Measurements from ENCODE around the gene FIGNL1. TPM values are rescaled to one million over a fixed set of nuclear protein-coding genes. Genes with fewer than 3 reads are reported as not detected.

The FIGNL1 gene
- total and polyA plus RNA-seq, 2 of the 4 experiments (the other 2 are of a cell fraction) = 8.2 to 27.1 TPM

DNA sequence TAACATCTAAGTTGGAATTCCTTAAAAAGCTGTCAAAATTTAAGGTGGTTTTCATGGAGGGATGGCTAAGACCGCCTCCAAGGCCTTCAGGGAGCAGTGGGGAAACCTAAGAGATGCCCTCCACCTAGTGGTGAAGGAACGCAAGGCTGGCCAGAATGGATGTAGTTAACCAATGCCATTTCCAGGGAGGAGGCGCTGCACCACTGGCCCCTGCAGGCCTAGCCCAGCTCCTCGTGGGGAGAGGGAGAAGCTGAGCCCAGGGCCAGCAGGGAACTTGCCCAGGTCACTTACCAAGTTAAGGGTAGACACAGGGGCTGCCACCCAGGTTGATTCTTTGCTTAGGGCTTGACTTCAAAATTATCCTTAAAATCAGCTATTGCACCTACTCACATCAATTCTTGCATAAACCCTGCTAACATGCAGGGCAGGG is 32.0 kb downstream of the FIGNL1 start:
- no peaks in the 10 kb centered on the region for H3K9me3 ChIP-seq (ENCODE audit: control insufficient read depth, insufficient read depth, low read length)
- WGBS, 2 experiments (ENCODE audit: extremely low coverage in 2 of 2, insufficient read length in 1 of 2) = 0% methylated on average over 2 of the region's 4 CpGs; no CpG with 5 or more reads in 1 of the 2 experiments
- DNase-seq = peak; percentile 75
- H3K4ac ChIP-seq (ENCODE audit: low read depth, low read length) = no peak overlapping the region
- CTCF ChIA-PET = interaction anchor here (0.6 to 1.7 kb wide), 8 partner anchors 9 to 743 kb away, joined by 3 to 8 read pairs (median 4); no protein-coding TSS in a partner anchor
- H2AK5ac ChIP-seq (ENCODE audit: low read depth, low read length) = no peak overlapping the region
- no peak overlapping the region for H3K18ac ChIP-seq (ENCODE audit: low read depth, low read length)
- H4K5ac ChIP-seq (ENCODE audit: low read depth, low read length) = no peak overlapping the region
- intact Hi-C loops (cut with micrococcal nuclease) = loop anchor here (1.0 kb wide), 2 partner anchors 276 to 326 kb away; no protein-coding TSS in a partner anchor
- dilution Hi-C loops (cut with HindIII; ENCODE audit: low sequenced_read_pairs, unreplicated experiment) = no loop called here
- no peaks in the 10 kb centered on the region for H3K4me1 ChIP-seq (ENCODE audit: control insufficient read depth, insufficient read depth, low read length)
- no peak overlapping the region for H2AK9ac ChIP-seq (replicated peaks; ENCODE audit: low read depth, low read length, poor library complexity)
- H3K4me2 ChIP-seq (ENCODE audit: low read depth, low read length) = no peak overlapping the region
- no peaks in the 10 kb centered on the region for H3K36me3 ChIP-seq (ENCODE audit: control insufficient read depth, insufficient read depth, low read length)
- no peak overlapping the region for H2BK5ac ChIP-seq (ENCODE audit: low read depth, low read length, poor library complexity, severe bottlenecking)
- H3K56ac ChIP-seq (ENCODE audit: extremely low read depth, insufficient read depth, low read length) = no peak overlapping the region
- no peak overlapping the region for H3K14ac ChIP-seq (replicated peaks; ENCODE audit: low read depth, low read length)
- POLR2A ChIA-PET (ENCODE audit: unreplicated experiment) = no interaction called here
- peak overlapping the region; percentile 44 for H2AFZ ChIP-seq (replicated peaks; ENCODE audit: low read length, poor library complexity)
- in situ Hi-C loops (cut with MboI; ENCODE audit: low sequenced_read_pairs) = no loop called here
- H3K23ac ChIP-seq (ENCODE audit: low read depth, low read length) = no peak overlapping the region
- peak; percentile 100 for ATAC-seq (ENCODE audit: low read depth)
- H2BK15ac ChIP-seq (ENCODE audit: low read depth, low read length) = no peak overlapping the region
- H3K9ac ChIP-seq (ENCODE audit: low read depth, low read length) = no peak overlapping the region
- H4K91ac ChIP-seq (ENCODE audit: insufficient read depth, low read depth, low read length) = no peak overlapping the region
- H3K4me3 ChIP-seq (ENCODE audit: insufficient read depth, low read depth, low read length) = no peak overlapping the region
- no peak overlapping the region for H4K8ac ChIP-seq (ENCODE audit: low read depth in 2 of 2, low read length in 2 of 2)
- H3K27ac ChIP-seq (ENCODE audit: insufficient read depth, low read length) = no peak overlapping the region
- H3K27me3 ChIP-seq (ENCODE audit: control insufficient read depth, insufficient read depth, low read length) = peaks cover 3% of the 10 kb centered on the region
- H3K9me1 ChIP-seq (ENCODE audit: insufficient read depth, low read length) = no peaks in the 10 kb centered on the region
- no peak overlapping the region for H2BK120ac ChIP-seq (ENCODE audit: low read depth, low read length)
- no peak for TF ChIP-seq POLR2A (IDR thresholded peaks at IDR 0.05; ENCODE audit: low read depth, low read length)
- TF ChIP-seq RFX5 (IDR thresholded peaks at IDR 0.05; ENCODE audit: low read depth, low read length) = no peak
- no peak for TF ChIP-seq RCOR1 (IDR thresholded peaks at IDR 0.05; ENCODE audit: insufficient replicate concordance, low read length)
- no peak for TF ChIP-seq MAFK (IDR thresholded peaks at IDR 0.05; ENCODE audit: low read depth, low read length)
- TF ChIP-seq USF2 (IDR thresholded peaks at IDR 0.05; ENCODE audit: low read depth, low read length) = no peak
- no peak for TF ChIP-seq BHLHE40 (IDR thresholded peaks at IDR 0.05; ENCODE audit: low read depth, low read length)
- no peak for TF ChIP-seq NFE2L2 (IDR thresholded peaks at IDR 0.05; ENCODE audit: low read depth, low read length)
- no peak for TF ChIP-seq CHD1 (IDR thresholded peaks at IDR 0.05; ENCODE audit: low read depth, low read length)
- TF ChIP-seq SMC3 (IDR thresholded peaks at IDR 0.05; ENCODE audit: low read depth, low read length) = peak; percentile 65
- TF ChIP-seq, protein P1, sequence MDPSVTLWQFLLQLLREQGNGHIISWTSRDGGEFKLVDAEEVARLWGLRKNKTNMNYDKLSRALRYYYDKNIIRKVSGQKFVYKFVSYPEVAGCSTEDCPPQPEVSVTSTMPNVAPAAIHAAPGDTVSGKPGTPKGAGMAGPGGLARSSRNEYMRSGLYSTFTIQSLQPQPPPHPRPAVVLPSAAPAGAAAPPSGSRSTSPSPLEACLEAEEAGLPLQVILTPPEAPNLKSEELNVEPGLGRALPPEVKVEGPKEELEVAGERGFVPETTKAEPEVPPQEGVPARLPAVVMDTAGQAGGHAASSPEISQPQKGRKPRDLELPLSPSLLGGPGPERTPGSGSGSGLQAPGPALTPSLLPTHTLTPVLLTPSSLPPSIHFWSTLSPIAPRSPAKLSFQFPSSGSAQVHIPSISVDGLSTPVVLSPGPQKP (IDR thresholded peaks at IDR 0.05; ENCODE audit: borderline replicate concordance, low read depth, low read length) = no peak
- TF ChIP-seq, protein P2, sequence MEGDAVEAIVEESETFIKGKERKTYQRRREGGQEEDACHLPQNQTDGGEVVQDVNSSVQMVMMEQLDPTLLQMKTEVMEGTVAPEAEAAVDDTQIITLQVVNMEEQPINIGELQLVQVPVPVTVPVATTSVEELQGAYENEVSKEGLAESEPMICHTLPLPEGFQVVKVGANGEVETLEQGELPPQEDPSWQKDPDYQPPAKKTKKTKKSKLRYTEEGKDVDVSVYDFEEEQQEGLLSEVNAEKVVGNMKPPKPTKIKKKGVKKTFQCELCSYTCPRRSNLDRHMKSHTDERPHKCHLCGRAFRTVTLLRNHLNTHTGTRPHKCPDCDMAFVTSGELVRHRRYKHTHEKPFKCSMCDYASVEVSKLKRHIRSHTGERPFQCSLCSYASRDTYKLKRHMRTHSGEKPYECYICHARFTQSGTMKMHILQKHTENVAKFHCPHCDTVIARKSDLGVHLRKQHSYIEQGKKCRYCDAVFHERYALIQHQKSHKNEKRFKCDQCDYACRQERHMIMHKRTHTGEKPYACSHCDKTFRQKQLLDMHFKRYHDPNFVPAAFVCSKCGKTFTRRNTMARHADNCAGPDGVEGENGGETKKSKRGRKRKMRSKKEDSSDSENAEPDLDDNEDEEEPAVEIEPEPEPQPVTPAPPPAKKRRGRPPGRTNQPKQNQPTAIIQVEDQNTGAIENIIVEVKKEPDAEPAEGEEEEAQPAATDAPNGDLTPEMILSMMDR (conservative IDR thresholded peaks at IDR 0.05; ENCODE audit: low read depth, low read length) = peak; percentile 90
- no peak for TF ChIP-seq MAZ (IDR thresholded peaks at IDR 0.05; ENCODE audit: borderline replicate concordance, low read depth, low read length)
- TF ChIP-seq MXI1 (IDR thresholded peaks at IDR 0.05; ENCODE audit: borderline replicate concordance, low read depth, low read length) = no peak
- peak; percentile 68 for TF ChIP-seq RAD21 (IDR thresholded peaks at IDR 0.05; ENCODE audit: low read length)
- TF ChIP-seq CEBPB (IDR thresholded peaks at IDR 0.05; ENCODE audit: low read depth, low read length) = no peak
- TF ChIP-seq FOS (IDR thresholded peaks at IDR 0.05; ENCODE audit: low read depth, low read length) = no peak
- no peaks in the 10 kb centered on the region for H3K79me1 ChIP-seq (ENCODE audit: low read depth in 1 of 2, low read length in 2 of 2)
- BruUV-seq (replicated peaks) = no TSS peak
- H4K20me1 ChIP-seq (ENCODE audit: insufficient read depth, low read length) = no peaks in the 10 kb centered on the region
- no peak overlapping the region for H2BK20ac ChIP-seq (ENCODE audit: low read depth, low read length)
